Lung (tissue), 12 donors: ENCODE measurements around the gene RAB40A. TPM values are rescaled to one million over a fixed set of nuclear protein-coding genes. Genes with fewer than 3 reads are reported as not detected.
"Not testable (repeated sequence)": the region's sequence is repeated elsewhere in the genome, so short reads cannot be mapped to it uniquely, and the experiment has no call there.

Source experiments
- ATAC-seq: fragments of 200-7000 bp; cut with Tn5 transposase; one replicate; pipeline ENCODE4 v1.9.1; 2020; ENCODE audit warnings: moderate number of reproducible peaks; ENCODE audit not compliant: insufficient read depth, low FRiP score
- DNase-seq, 3 donors: peaks; one replicate each; pipeline ENCODE4 v3.0.0-alpha.2; 2013 to 2017
- H3K27ac ChIP-seq, 2 donors: one replicate each; pipeline ENCODE4 v1.5.1; 2013; ENCODE audit warnings: mild to moderate bottlenecking in 2 of 2, moderate library complexity in 2 of 2, control low read depth in 1 of 2, inconsistent platforms in 1 of 2, low read depth in 1 of 2, low read length in 1 of 2
- H3K27me3 ChIP-seq, 3 donors: one replicate each; pipeline ENCODE4 v1.5.1; 2013; ENCODE audit warnings: low read length in 2 of 3; ENCODE audit not compliant: control insufficient read depth in 3 of 3, insufficient read depth in 3 of 3
- H3K36me3 ChIP-seq, 4 donors: one replicate each; pipeline ENCODE4 v1.5.1; 2013; ENCODE audit warnings: low read length in 4 of 4, mild to moderate bottlenecking in 1 of 4, moderate library complexity in 1 of 4; ENCODE audit not compliant: control insufficient read depth in 4 of 4, insufficient read depth in 4 of 4
- H3K4me1 ChIP-seq, 5 donors: one replicate each; pipeline ENCODE4 v1.5.1; 2013; ENCODE audit warnings: low read length in 5 of 5, mild to moderate bottlenecking in 2 of 5, moderate library complexity in 1 of 5; ENCODE audit not compliant: control insufficient read depth in 5 of 5, insufficient read depth in 5 of 5
- H3K4me3 ChIP-seq: one replicate; pipeline ENCODE4 v1.5.1; 2013; ENCODE audit warnings: mild to moderate bottlenecking, control low read depth, moderate library complexity
- H3K9ac ChIP-seq, 2 donors: one replicate each; pipeline ENCODE4 v1.5.1; 2013; ENCODE audit warnings: low read length in 2 of 2, control low read depth in 1 of 2; ENCODE audit not compliant: insufficient read depth in 1 of 2
- H3K9me3 ChIP-seq, 4 donors: one replicate each; pipeline ENCODE4 v1.5.1; 2013; ENCODE audit warnings: low read length in 3 of 4, mild to moderate bottlenecking in 1 of 4, moderate library complexity in 1 of 4; ENCODE audit not compliant: control insufficient read depth in 4 of 4, insufficient read depth in 3 of 4
- WGBS, 2 donors: extraction: QIAGEN DNeasy Blood & Tissue Kit; methylation state at CpG; one replicate each; pipeline ENCODE4 v1.1.7; 2013; 5-methylcytosine and 5-hydroxymethylcytosine counted together
- polyA plus RNA-seq, 2 donors: library from polyadenylated mRNA; stranded (reverse); fragments of 200-250 nt; gene quantifications; one replicate each; pipeline ENCODE4 v1.2.1, GENCODE V29; 2013
- total RNA-seq, 2 donors: library from RNA; depleted of rRNA in 1 of 2; stranded (reverse); fragments of >200 nt in 1 of 2; gene quantifications; one replicate each; pipeline ENCODE4 v1.2.1, GENCODE V29; 2014 to 2021
- TF ChIP-seq, protein P1 (sequence below): IDR thresholded peaks from 2 replicates; pipeline ENCODE4 v1.5.1; 2012; ENCODE audit warnings: mild to moderate bottlenecking; ENCODE audit errors: control extremely low read depth, extremely low read depth
- donor health status: control.
- donor health status: control.
- donor health status: Bipolar disorder and iron deficiency.
- donor health status: healthy.
- donor health status: DM: yes; HTN: yes; CAD: no.

RAB40A gene
- total and polyA plus RNA-seq, 4 donors, result 0.06 to 1.1 (median 0.24) TPM

DNA sequence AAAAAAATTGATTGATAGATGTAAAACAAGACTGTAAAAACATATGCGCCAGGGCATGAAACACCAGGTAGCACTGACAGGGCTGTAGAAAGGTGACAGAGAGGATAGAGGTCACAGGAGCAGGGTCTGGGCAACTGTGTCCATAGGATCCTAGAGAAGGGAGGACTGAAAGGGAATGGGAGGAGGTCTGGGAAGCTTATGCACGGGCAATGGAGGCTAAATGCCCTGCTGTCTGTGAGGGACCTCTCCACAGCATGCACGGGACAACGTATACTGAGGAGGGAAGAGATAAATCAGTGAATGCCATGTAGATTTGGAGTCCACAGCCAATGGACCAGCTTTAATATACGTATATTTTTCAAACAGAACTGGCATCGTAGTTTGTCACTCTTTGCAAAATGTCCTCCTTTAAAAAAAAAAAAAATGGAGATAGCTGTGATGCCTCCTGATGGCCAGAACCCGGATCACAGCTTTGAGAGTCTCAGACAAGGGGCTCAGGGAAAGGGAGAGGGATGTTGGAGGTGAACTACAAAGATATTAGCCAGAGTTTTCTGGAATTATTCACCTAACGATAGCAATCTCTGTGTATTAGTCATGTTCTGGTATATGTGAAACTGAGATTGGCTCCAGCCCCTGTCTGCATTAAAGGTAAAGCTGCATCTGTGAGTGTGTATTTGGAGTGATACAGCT, 16.0 kb downstream of the RAB40A start:
- ATAC-seq (no peak), DNase-seq (no peak)
- Histone ChIP-seq H3K27me3 (peaks cover 0 to 27% (median 0%) of the 10 kb centered on the region in 3 donors), H3K9me3 (peaks cover 0 to 2% (median 0%) of the 10 kb centered on the region in 4 donors), H3K36me3 (no peaks in the 10 kb centered on the region), H3K27ac (no peak overlapping the region), H3K4me3 (no peak overlapping the region), H3K4me1 (no peaks in the 10 kb centered on the region), H3K9ac (no peak overlapping the region)
- 59 to 67% methylated on average over 8 of the region's 8 CpGs for WGBS, 2 donors
- TF ChIP-seq, protein P1, sequence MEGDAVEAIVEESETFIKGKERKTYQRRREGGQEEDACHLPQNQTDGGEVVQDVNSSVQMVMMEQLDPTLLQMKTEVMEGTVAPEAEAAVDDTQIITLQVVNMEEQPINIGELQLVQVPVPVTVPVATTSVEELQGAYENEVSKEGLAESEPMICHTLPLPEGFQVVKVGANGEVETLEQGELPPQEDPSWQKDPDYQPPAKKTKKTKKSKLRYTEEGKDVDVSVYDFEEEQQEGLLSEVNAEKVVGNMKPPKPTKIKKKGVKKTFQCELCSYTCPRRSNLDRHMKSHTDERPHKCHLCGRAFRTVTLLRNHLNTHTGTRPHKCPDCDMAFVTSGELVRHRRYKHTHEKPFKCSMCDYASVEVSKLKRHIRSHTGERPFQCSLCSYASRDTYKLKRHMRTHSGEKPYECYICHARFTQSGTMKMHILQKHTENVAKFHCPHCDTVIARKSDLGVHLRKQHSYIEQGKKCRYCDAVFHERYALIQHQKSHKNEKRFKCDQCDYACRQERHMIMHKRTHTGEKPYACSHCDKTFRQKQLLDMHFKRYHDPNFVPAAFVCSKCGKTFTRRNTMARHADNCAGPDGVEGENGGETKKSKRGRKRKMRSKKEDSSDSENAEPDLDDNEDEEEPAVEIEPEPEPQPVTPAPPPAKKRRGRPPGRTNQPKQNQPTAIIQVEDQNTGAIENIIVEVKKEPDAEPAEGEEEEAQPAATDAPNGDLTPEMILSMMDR, result no peak

- Histone ChIP-seq H3K4me3 (no peak overlapping the region), H3K27ac (no peak overlapping the region), H3K36me3 (no peaks in the 10 kb centered on the region), H3K4me1 (no peaks in the 10 kb centered on the region), H3K27me3 (peaks cover 0 to 30% (median 3%) of the 10 kb centered on the region in 3 donors), H3K9ac (no peak overlapping the region), H3K9me3 (peaks cover 0 to 2% (median 0%) of the 10 kb centered on the region in 4 donors)
- 77 to 97% methylated on average over 5 of the region's 5 CpGs for WGBS, 2 donors
- DNase-seq (no peak), ATAC-seq (no peak)
- TF ChIP-seq, protein P1, result no peak
Observed at GRCh38 chrX:103498786-103499185, 20.5 kb downstream of the RAB40A start.

GRCh38 chrX:103495786-103496185, 23.5 kb downstream of the RAB40A start:
- TF ChIP-seq, protein P1, result no peak
- Histone ChIP-seq H3K27ac (no peak overlapping the region), H3K27me3 (peaks cover 0 to 31% (median 3%) of the 10 kb centered on the region in 3 donors), H3K9ac (no peak overlapping the region), H3K4me3 (no peak overlapping the region), H3K36me3 (no peaks in the 10 kb centered on the region), H3K9me3 (no peaks in the 10 kb centered on the region), H3K4me1 (no peaks in the 10 kb centered on the region)
- 93 to 95% methylated on average over 1 of the region's 1 CpG for WGBS, 2 donors
- DNase-seq, result no peak
- ATAC-seq, result no peak

GRCh38 chrX:103493578-103493977, 25.7 kb downstream of the RAB40A start:
- not testable (repeated sequence) for ATAC-seq, DNase-seq, H3K4me3 ChIP-seq, H3K36me3 ChIP-seq, H3K4me1 ChIP-seq, H3K9ac ChIP-seq, H3K27ac ChIP-seq, H3K9me3 ChIP-seq
- WGBS, 2 donors, result 89 to 99% methylated on average over 3 of the region's 3 CpGs
- peaks cover 0 to 24% (median 3%) of the 10 kb centered on the region in 3 donors for H3K27me3 ChIP-seq

- not testable (repeated sequence) for H3K4me1 ChIP-seq, H3K9me3 ChIP-seq, H3K36me3 ChIP-seq, ATAC-seq, H3K9ac ChIP-seq, H3K4me3 ChIP-seq, H3K27ac ChIP-seq
- peak in 2 of 3 donors; percentile 28 to 34 for DNase-seq
- 0 to 34% methylated on average over 2 to 3 of the region's 4 CpGs for WGBS, 2 donors
- peaks cover 0 to 26% (median 0%) of the 10 kb centered on the region in 3 donors for H3K27me3 ChIP-seq
Observed at GRCh38 chrX:103489733-103490132, 29.6 kb downstream of the RAB40A start.
